HepG2 (cell line): ENCODE data around the gene EPS8. TPM values are rescaled to one million over a fixed set of nuclear protein-coding genes. Genes with fewer than 3 reads are reported as not detected.

Experiments
- ATAC-seq: fragments of 200-7000 bp; cut with Tn5 transposase; 3 replicates; pipeline ENCODE4 v1.9.1; 2020; ENCODE audit warnings: mild to moderate bottlenecking, moderate library complexity
- BruUV-seq: library from RNA; stranded (reverse); fragments of 400-500 nt; replicated peaks from 2 replicates; lab custom pipeline; 2021; lab: Mats Ljungman, UMichigan
- CTCF ChIA-PET: fragments of 300-600 bp; formaldehyde crosslinking; extraction: SDS; loops from one replicate; lab custom pipeline; 2021; ENCODE audit warnings: low total read pairs, inconsistent platforms, low intra/inter-chr PET ratio; lab: Yijun Ruan, JAX
- POLR2A ChIA-PET: fragments of 350-600 bp; sonication (Branson Sonifier 250); formaldehyde crosslinking; loops from one replicate; lab custom pipeline; 2020; ENCODE audit warnings: antibody characterized with exemption, inconsistent platforms; lab: Yijun Ruan, JAX
- DNase-seq: peaks from one replicate; pipeline ENCODE4 v3.0.0-alpha.2; 2015; ENCODE audit warnings: low spot score
- FAIRE-seq: peaks from 3 replicates; lab custom pipeline; 2011; peaks lifted over from hg19 to GRCh38; lab: Jason Lieb, UNC
- H2AFZ ChIP-seq: one replicate; pipeline ENCODE4 v1.6.1; 2011; ENCODE audit warnings: low read length, inconsistent platforms
- H3K27ac ChIP-seq: fragments of 300-600 bp; 3 replicates; pipeline ENCODE4 v1.8.0; 2011; ENCODE audit warnings: mixed run types, mild to moderate bottlenecking, mixed read lengths, low read length, inconsistent platforms; ENCODE audit not compliant: insufficient read depth; ENCODE audit errors: extremely low read length
- H3K27me3 ChIP-seq, 2 experiments: fragments of 200-600 bp in 1 of 2; 2 replicates in 1 of 2; 3 replicates in 1 of 2; pipeline versions ENCODE4 v1.6.0 to v1.8.0; 2011; ENCODE audit warnings: low read length in 2 of 2, mild to moderate bottlenecking in 2 of 2, moderate library complexity in 2 of 2, inconsistent platforms in 1 of 2; ENCODE audit not compliant: insufficient read depth in 2 of 2, control insufficient read depth in 1 of 2
- H3K36me3 ChIP-seq, 2 experiments: fragments of 200-600 bp in 1 of 2; replicated peaks in 1 of 2; 2 replicates in 1 of 2; 3 replicates in 1 of 2; pipeline versions ENCODE4 v1.5.1 to v1.8.0; 2011; ENCODE audit warnings: low read length in 2 of 2, inconsistent platforms in 1 of 2; ENCODE audit not compliant: insufficient read depth in 2 of 2, control insufficient read depth in 1 of 2
- H3K4me1 ChIP-seq: 2 replicates; pipeline ENCODE4 v1.5.1; 2012; ENCODE audit warnings: low read length, inconsistent platforms; ENCODE audit not compliant: insufficient read depth
- H3K4me2 ChIP-seq: 2 replicates; pipeline ENCODE4 v1.6.0; 2011; ENCODE audit warnings: low read depth, low read length, inconsistent platforms
- H3K4me3 ChIP-seq, 3 experiments: fragments of 200-600 bp in 1 of 3; sonication (generic), shearing (Covaris generic) in 1 of 3; replicated peaks in 1 of 3; 2 replicates each; pipeline ENCODE4 v1.5.1; 2011 to 2016; ENCODE audit warnings: low read length in 3 of 3, inconsistent platforms in 2 of 3, low read depth in 2 of 3, mild to moderate bottlenecking in 2 of 3, control low read depth in 1 of 3, mixed read lengths in 1 of 3; ENCODE audit not compliant: insufficient read depth in 1 of 3
- H3K79me2 ChIP-seq: one replicate; pipeline ENCODE4 v1.6.1; 2011; ENCODE audit warnings: low read length, inconsistent platforms; ENCODE audit not compliant: insufficient read depth
- H3K9ac ChIP-seq: 2 replicates; pipeline ENCODE4 v1.6.0; 2011; ENCODE audit warnings: mild to moderate bottlenecking, low read depth, low read length, inconsistent platforms; ENCODE audit not compliant: insufficient read depth
- H3K9me3 ChIP-seq: 2 replicates; pipeline ENCODE4 v1.5.1; 2012; ENCODE audit warnings: mild to moderate bottlenecking, low read length
- H4K20me1 ChIP-seq: 2 replicates; pipeline ENCODE4 v1.6.0; 2011; ENCODE audit warnings: inconsistent platforms, mild to moderate bottlenecking, low read length, moderate library complexity; ENCODE audit not compliant: insufficient read depth
- DBP ChIP-seq: sonication (generic); formaldehyde crosslinking; IDR thresholded peaks from 2 replicates; pipeline ENCODE4 v1.4.0; 2020; ENCODE audit warnings: missing genetic modification reagents; ENCODE audit errors: not compliant biosample characterization
- ELK4 ChIP-seq: sonication (generic); formaldehyde crosslinking; IDR thresholded peaks from 2 replicates; pipeline ENCODE4 v1.9.0; 2021; ENCODE audit warnings: missing genetic modification reagents, borderline replicate concordance
- GATAD1 ChIP-seq: IDR thresholded peaks from 2 replicates; pipeline ENCODE4 v1.6.1; 2016; ENCODE audit warnings: missing genetic modification reagents, missing compliant biosample characterization
- HNRNPL ChIP-seq: fragments of 200-400 bp; formaldehyde crosslinking; IDR thresholded peaks from 2 replicates; pipeline ENCODE4 v1.6.1; 2017; ENCODE audit warnings: mild to moderate bottlenecking, low read depth, low read length
- ISX ChIP-seq: sonication (generic); formaldehyde crosslinking; conservative IDR thresholded peaks from 2 replicates; pipeline ENCODE4 v1.5.0; 2020; ENCODE audit warnings: missing genetic modification reagents
- MIER3 ChIP-seq: IDR thresholded peaks from 2 replicates; pipeline ENCODE4 v1.6.1; 2016; ENCODE audit warnings: missing compliant biosample characterization, borderline replicate concordance
- ONECUT2 ChIP-seq: sonication (generic); formaldehyde crosslinking; IDR thresholded peaks from 2 replicates; pipeline ENCODE4 v1.4.0; 2020; ENCODE audit warnings: missing genetic modification reagents
- PHF5A ChIP-seq: IDR thresholded peaks from one replicate; pipeline ENCODE4 v1.6.1; 2018; ENCODE audit warnings: low read depth, missing genetic modification reagents; ENCODE audit not compliant: unreplicated experiment
- SP140L ChIP-seq: sonication (generic); formaldehyde crosslinking; IDR thresholded peaks from 2 replicates; pipeline ENCODE4 v1.4.0; 2020; ENCODE audit warnings: missing genetic modification reagents, borderline replicate concordance
- XBP1 ChIP-seq: sonication (generic); formaldehyde crosslinking; IDR thresholded peaks from 2 replicates; pipeline ENCODE4 v1.5.0; 2020; ENCODE audit warnings: missing genetic modification reagents
- ZNF138 ChIP-seq: sonication (generic); formaldehyde crosslinking; IDR thresholded peaks from 2 replicates; pipeline ENCODE4 v1.5.0; 2020; ENCODE audit warnings: mild to moderate bottlenecking, low read depth, missing genetic modification reagents
- ZNF629 ChIP-seq: sonication (generic); formaldehyde crosslinking; conservative IDR thresholded peaks from 2 replicates; pipeline ENCODE4 v1.5.0; 2020; ENCODE audit warnings: missing genetic modification reagents
- ZNF709 ChIP-seq: sonication (generic); formaldehyde crosslinking; IDR thresholded peaks from 2 replicates; pipeline ENCODE4 v1.5.0; 2020; ENCODE audit warnings: mild to moderate bottlenecking, missing genetic modification reagents
- WGBS: methylation state at CpG from one replicate; pipeline ENCODE4 v1.1.6; 2017; ENCODE audit warnings: low lambda C conversion rate; 5-methylcytosine and 5-hydroxymethylcytosine counted together
- in situ Hi-C: cut with HindIII; loops from 2 replicates; pipeline ENCODE4 v1.10.0; 2017; ENCODE audit warnings: low pct_unique_long_range_greater_than_20kb; ENCODE audit not compliant: extremely low pct_ligation_motif_present
- intact Hi-C: fragments of 100-400 bp; cut with micrococcal nuclease; formaldehyde crosslinking; loops from one replicate; pipeline ENCODE4 v1.10.0; 2022; ENCODE audit not compliant: unreplicated experiment
- polyA plus RNA-seq, 8 experiments: library from polyadenylated mRNA; depleted of rRNA in 3 of 8; stranded (reverse) in 7 of 8; unstranded in 1 of 8; fragments of >200 nt; fragmentation: Illumina TruSeq in 4 of 8; extraction: Trizol in 4 of 8; gene quantifications; 2 replicates each; pipeline versions ENCODE4 v1.2.1 to v1.2.3, GENCODE V29; 2011 to 2016; ENCODE audit warnings: low read depth in 4 of 8, missing spikeins in 1 of 8, mixed read lengths in 1 of 8; ENCODE audit not compliant: insufficient read depth in 1 of 8
- total RNA-seq, 5 experiments: library from RNA; depleted of rRNA; stranded (reverse); fragments of >200 nt; fragmentation: Illumina TruSeq; extraction: Trizol; gene quantifications; 2 replicates each; pipeline ENCODE4 v1.2.3, GENCODE V29; 2016; ENCODE audit warnings: low read depth in 1 of 5

EPS8 gene
- total and polyA plus RNA-seq, 2 of the 13 experiments (the other 11 are each of a cell fraction or from before 2014, with no cell fraction given), result 37.1 to 43.4 TPM

GRCh38 chr12:15770581-15770980 is 18.6 kb downstream of the EPS8 start:
- H3K9ac ChIP-seq, result no peak overlapping the region
- ChIA-PET CTCF (no interaction called here), POLR2A (no interaction called here)
- peaks cover 61% of the 10 kb centered on the region for H3K79me2 ChIP-seq
- H3K4me3 ChIP-seq, result no peak overlapping the region
- H3K4me1 ChIP-seq, result peaks cover 17% of the 10 kb centered on the region
- no peaks in the 10 kb centered on the region for H3K27me3 ChIP-seq
- DNase-seq (no peak), FAIRE-seq (no peak), ATAC-seq (no peak)
- in situ Hi-C loops (no loop called here), intact Hi-C loops (no loop called here)
- TF ChIP-seq ISX (CRISPR knock-in tag) (no peak), ZNF709 (CRISPR knock-in tag) (no peak), PHF5A (CRISPR knock-in tag) (no peak), ZNF138 (no peak), SP140L (CRISPR knock-in tag) (no peak), ELK4 (CRISPR knock-in tag) (no peak), ONECUT2 (CRISPR knock-in tag) (no peak), GATAD1 (CRISPR knock-in tag) (no peak), HNRNPL (no peak), XBP1 (CRISPR knock-in tag) (no peak), DBP (CRISPR knock-in tag) (no peak), MIER3 (no peak), ZNF629 (no peak)
- H3K36me3 ChIP-seq, result no peaks in the 10 kb centered on the region
- H3K27ac ChIP-seq, result no peak overlapping the region
- no TSS peak for BruUV-seq
- no peaks in the 10 kb centered on the region for H3K9me3 ChIP-seq
- WGBS, result 100% methylated on average over 1 of the region's 1 CpG
- no peak overlapping the region for H3K4me2 ChIP-seq
- 0 out of 2 replicates have a peak, but pooled peaks cover 3% of the 10 kb centered on the region for H4K20me1 ChIP-seq
- H2AFZ ChIP-seq, result no peak overlapping the region
